Measurements from ENCODE around the gene RASGEF1C.

- TF ChIP-seq CTCF (IDR thresholded peaks at IDR 0.05) = no peak
- TF ChIP-seq POLR2A (IDR thresholded peaks at IDR 0.05) = no peak
These were observed 134.5 kb downstream of the RASGEF1C start for GRCh38 chr5:180074462-180074861.
